LNCaP clone FGC (cell line): ENCODE results near the gene TARS3.

Experiments
- DNase-seq: peaks from one replicate; pipeline ENCODE4 v3.0.0-alpha.2; 2011; ENCODE audit warnings: low read depth
- H3K4me3 ChIP-seq: 2 replicates; pipeline ENCODE4 v1.5.1; 2011; ENCODE audit warnings: mild to moderate bottlenecking, low read depth, low read length, control low read depth
- TF ChIP-seq, protein P1 (sequence below): IDR thresholded peaks from 2 replicates; pipeline ENCODE4 v1.5.1; 2012; ENCODE audit warnings: mild to moderate bottlenecking; ENCODE audit not compliant: control insufficient read depth, insufficient read depth; ENCODE audit errors: extremely low read depth

Gene TARS3

DNA sequence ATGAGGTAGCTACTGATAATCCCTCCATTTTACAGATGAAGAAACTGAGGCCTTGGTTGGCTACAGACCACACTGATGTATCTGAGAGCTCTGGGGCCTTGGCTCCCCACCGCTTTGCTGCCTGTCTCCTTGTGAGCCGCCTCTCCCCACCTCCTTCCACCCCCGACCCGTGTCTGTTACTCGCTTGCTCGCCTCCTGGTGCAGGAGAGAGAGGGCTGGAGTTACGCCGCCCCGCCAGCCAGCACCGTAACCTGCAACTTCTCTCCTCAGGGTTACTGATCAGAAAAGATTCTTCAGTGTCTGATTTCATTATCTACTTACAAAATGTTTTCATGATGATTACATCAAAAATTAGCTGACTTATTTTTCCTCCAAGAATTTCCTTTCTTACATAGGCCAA lies 106.2 kb downstream of the TARS3 start:
- no peak for DNase-seq
- TF ChIP-seq, protein P1, sequence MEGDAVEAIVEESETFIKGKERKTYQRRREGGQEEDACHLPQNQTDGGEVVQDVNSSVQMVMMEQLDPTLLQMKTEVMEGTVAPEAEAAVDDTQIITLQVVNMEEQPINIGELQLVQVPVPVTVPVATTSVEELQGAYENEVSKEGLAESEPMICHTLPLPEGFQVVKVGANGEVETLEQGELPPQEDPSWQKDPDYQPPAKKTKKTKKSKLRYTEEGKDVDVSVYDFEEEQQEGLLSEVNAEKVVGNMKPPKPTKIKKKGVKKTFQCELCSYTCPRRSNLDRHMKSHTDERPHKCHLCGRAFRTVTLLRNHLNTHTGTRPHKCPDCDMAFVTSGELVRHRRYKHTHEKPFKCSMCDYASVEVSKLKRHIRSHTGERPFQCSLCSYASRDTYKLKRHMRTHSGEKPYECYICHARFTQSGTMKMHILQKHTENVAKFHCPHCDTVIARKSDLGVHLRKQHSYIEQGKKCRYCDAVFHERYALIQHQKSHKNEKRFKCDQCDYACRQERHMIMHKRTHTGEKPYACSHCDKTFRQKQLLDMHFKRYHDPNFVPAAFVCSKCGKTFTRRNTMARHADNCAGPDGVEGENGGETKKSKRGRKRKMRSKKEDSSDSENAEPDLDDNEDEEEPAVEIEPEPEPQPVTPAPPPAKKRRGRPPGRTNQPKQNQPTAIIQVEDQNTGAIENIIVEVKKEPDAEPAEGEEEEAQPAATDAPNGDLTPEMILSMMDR, result no peak
- no peak overlapping the region for H3K4me3 ChIP-seq

DNA sequence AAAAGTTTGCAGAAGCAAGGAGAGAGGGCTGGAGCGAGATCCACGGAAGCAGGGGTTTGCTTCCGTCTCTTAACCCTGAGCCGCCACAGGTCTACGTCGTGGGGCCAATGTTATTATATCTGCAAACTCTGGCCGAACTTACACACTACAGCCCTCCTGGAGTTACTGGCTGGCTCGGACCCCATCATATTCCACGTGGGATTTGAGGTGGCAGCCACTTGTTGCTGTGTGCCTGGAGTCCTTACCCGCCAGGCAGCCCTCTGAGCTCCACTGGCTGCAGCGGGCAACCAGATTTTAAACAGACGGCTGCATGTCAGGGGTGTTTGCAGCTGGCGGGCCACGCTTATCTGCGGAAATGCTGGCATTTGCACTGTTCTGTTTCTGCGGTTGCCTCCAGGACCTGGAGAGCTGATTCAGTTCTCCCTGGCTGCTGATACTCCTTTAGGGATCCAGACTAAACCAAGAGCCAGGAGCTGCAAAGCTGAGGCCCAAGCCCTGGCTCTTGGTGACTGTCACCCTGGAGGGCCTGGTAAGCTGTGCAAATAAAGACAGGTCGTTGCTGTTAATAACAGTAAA lies 106.8 kb downstream of the TARS3 start:
- no peak for DNase-seq
- no peak overlapping the region for H3K4me3 ChIP-seq
- TF ChIP-seq, protein P1, result no peak

GRCh38 chr15:101615986-101616848 lies 108.1 kb downstream of the TARS3 start:
- peak overlapping the region; percentile 32 for H3K4me3 ChIP-seq
- peak; percentile 82 for DNase-seq
- TF ChIP-seq, protein P1, result no peak

DNA sequence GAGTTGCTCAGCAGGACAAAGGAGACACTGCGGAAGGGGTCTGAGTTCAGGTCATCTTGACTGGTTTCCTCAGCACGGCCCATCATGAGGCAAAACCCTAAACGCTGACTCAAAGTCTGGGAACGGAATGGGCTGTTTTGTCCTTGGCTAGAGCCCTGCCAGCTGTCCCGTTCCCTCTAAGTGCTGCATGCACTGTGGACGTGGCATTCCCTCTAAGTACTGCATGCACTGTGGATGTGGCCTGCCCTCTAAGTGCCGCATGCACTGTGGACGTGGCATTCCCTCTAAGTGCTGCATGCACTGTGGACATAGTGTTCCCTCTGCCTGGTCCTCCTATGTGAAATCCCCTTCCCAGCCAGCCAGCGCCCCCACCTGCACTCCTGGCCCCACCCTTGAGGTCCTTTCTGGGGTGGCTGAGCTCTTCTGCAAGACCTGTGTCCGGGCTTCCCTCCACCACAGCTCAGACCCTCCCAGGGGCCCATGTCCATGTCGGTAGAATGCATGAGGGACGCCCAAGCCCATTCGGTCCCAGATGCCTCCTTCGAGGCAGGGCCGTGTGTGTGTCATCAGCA lies 108.8 kb downstream of the TARS3 start:
- TF ChIP-seq, protein P1, result no peak
- no peak for DNase-seq
- no peak overlapping the region for H3K4me3 ChIP-seq

- TF ChIP-seq, protein P1, result no peak
- H3K4me3 ChIP-seq, result no peak overlapping the region
- DNase-seq, result no peak
Measured at GRCh38 chr15:101614761-101615160, 109.5 kb downstream of the TARS3 start.

GRCh38 chr15:101614001-101614585 lies 110.2 kb downstream of the TARS3 start:
- DNase-seq, result no peak
- TF ChIP-seq, protein P1, result no peak
- no peak overlapping the region for H3K4me3 ChIP-seq
